H1 (cell line): ENCODE results near the gene MAP6D1. TPM values are rescaled to one million over a fixed set of nuclear protein-coding genes. Genes with fewer than 3 reads are reported as not detected.

ENCODE experiments used
- CTCF ChIA-PET: fragments of 300-600 bp; sonication (Branson Sonifier 250); formaldehyde crosslinking; loops from one replicate; lab custom pipeline; 2021; ENCODE audit not compliant: partially characterized antibody; lab: Charles Lee
- POLR2A ChIA-PET: fragments of 300-600 bp; sonication (Branson Sonifier 250); formaldehyde crosslinking; loops from one replicate; lab custom pipeline; 2021; ENCODE audit warnings: inconsistent platforms; ENCODE audit not compliant: partially characterized antibody; lab: Charles Lee
- DNase-seq, 2 experiments: peaks; one replicate each; pipeline versions ENCODE4 v3.0.0 to v3.0.0-alpha.2; 2010 to 2022; ENCODE audit warnings: low spot score in 2 of 2, low read depth in 1 of 2, mixed read lengths in 1 of 2
- FAIRE-seq: peaks from 2 replicates; lab custom pipeline; 2011; peaks lifted over from hg19 to GRCh38; lab: Jason Lieb, UNC
- H2AFZ ChIP-seq: 2 replicates; pipeline ENCODE4 v1.8.1; 2012; ENCODE audit warnings: low read length, inconsistent platforms
- H2AK5ac ChIP-seq: 2 replicates; pipeline ENCODE4 v1.6.1; 2013; ENCODE audit warnings: low read depth, low read length
- H2BK120ac ChIP-seq: replicated peaks from 2 replicates; pipeline ENCODE3; 2013; ENCODE audit warnings: low read depth, low read length, inconsistent platforms
- H2BK12ac ChIP-seq: 2 replicates; pipeline ENCODE4 v1.6.1; 2013; ENCODE audit warnings: low read depth, low read length
- H2BK15ac ChIP-seq: 2 replicates; pipeline ENCODE4 v1.6.1; 2013; ENCODE audit warnings: low read length
- H2BK20ac ChIP-seq: 2 replicates; pipeline ENCODE4 v1.6.1; 2013; ENCODE audit warnings: low read length
- H2BK5ac ChIP-seq: 2 replicates; pipeline ENCODE4 v1.6.1; 2013; ENCODE audit warnings: low read depth, low read length
- H3K14ac ChIP-seq: 2 replicates; pipeline ENCODE4 v1.6.1; 2013; ENCODE audit warnings: inconsistent platforms; ENCODE audit not compliant: insufficient read length
- H3K18ac ChIP-seq: 2 replicates; pipeline ENCODE4 v1.6.1; 2013; ENCODE audit warnings: low read length; ENCODE audit errors: extremely low read depth
- H3K23ac ChIP-seq: 2 replicates; pipeline ENCODE4 v1.6.1; 2013; ENCODE audit warnings: inconsistent platforms; ENCODE audit not compliant: insufficient read length
- H3K23me2 ChIP-seq: 2 replicates; pipeline ENCODE4 v1.6.1; 2013; ENCODE audit warnings: low read depth, low read length
- H3K27ac ChIP-seq: 2 replicates; pipeline ENCODE4 v1.6.1; 2011; ENCODE audit warnings: low read depth, low read length, inconsistent platforms
- H3K27me3 ChIP-seq, 4 experiments: replicated peaks in 1 of 4; 1 replicate in 1 of 4; 2 replicates in 3 of 4; pipeline versions ENCODE4 v1.6.1 to v1.8.1; 2011 to 2013; ENCODE audit warnings: low read length in 3 of 4, mild to moderate bottlenecking in 3 of 4, inconsistent platforms in 2 of 4, mixed read lengths in 2 of 4, moderate library complexity in 1 of 4; ENCODE audit not compliant: control insufficient read depth in 3 of 4, insufficient read depth in 3 of 4; ENCODE audit errors: extremely low read depth in 1 of 4
- H3K36me3 ChIP-seq, 4 experiments: 2 replicates each; pipeline versions ENCODE4 v1.6.1 to v1.8.1; 2011 to 2013; ENCODE audit warnings: mild to moderate bottlenecking in 4 of 4, low read length in 3 of 4, moderate library complexity in 2 of 4, control low read depth in 1 of 4, inconsistent platforms in 1 of 4; ENCODE audit not compliant: insufficient read depth in 4 of 4, control insufficient read depth in 2 of 4
- H3K4ac ChIP-seq: replicated peaks from 2 replicates; pipeline ENCODE3; 2013; ENCODE audit warnings: low read length, low read depth, mixed read lengths, inconsistent platforms; ENCODE audit not compliant: insufficient read length
- H3K4me1 ChIP-seq, 4 experiments: replicated peaks in 1 of 4; 1 replicate in 1 of 4; 2 replicates in 3 of 4; pipeline versions ENCODE4 v1.6.1 to v1.8.1; 2011 to 2013; ENCODE audit warnings: low read length in 3 of 4, inconsistent platforms in 2 of 4, mixed read lengths in 1 of 4; ENCODE audit not compliant: insufficient read depth in 4 of 4, control insufficient read depth in 3 of 4
- H3K4me2 ChIP-seq, 2 experiments: 2 replicates each; pipeline versions ENCODE4 v1.6.1 to v1.8.1; 2011 to 2013; ENCODE audit warnings: low read depth in 2 of 2, low read length in 2 of 2, control low read depth in 1 of 2, inconsistent platforms in 1 of 2, mild to moderate bottlenecking in 1 of 2; ENCODE audit not compliant: insufficient read depth in 1 of 2
- H3K4me3 ChIP-seq, 4 experiments: fragments of 200-600, 300-600 bp in 1 of 4; sonication (generic), shearing (Covaris generic), sonication (Bioruptor Twin) in 1 of 4; 2 replicates each; pipeline versions ENCODE4 v1.5.1 to v1.8.1; 2011 to 2016; ENCODE audit warnings: low read length in 4 of 4, low read depth in 3 of 4, control low read depth in 2 of 4, inconsistent platforms in 2 of 4, mild to moderate bottlenecking in 2 of 4, mixed read lengths in 1 of 4, moderate library complexity in 1 of 4; ENCODE audit not compliant: insufficient read depth in 2 of 4; ENCODE audit errors: extremely low read depth in 1 of 4
- H3K56ac ChIP-seq: replicated peaks from 2 replicates; pipeline ENCODE3; 2013; ENCODE audit warnings: low read depth, mild to moderate bottlenecking, mixed read lengths, low read length, inconsistent platforms; ENCODE audit not compliant: insufficient read length
- H3K79me1 ChIP-seq: 2 replicates; pipeline ENCODE4 v1.6.1; 2013; ENCODE audit warnings: low read depth, low read length, control low read depth
- H3K79me2 ChIP-seq, 2 experiments: 2 replicates each; pipeline versions ENCODE4 v1.6.1 to v1.8.1; 2012 to 2013; ENCODE audit warnings: low read length in 2 of 2, mild to moderate bottlenecking in 2 of 2, inconsistent platforms in 1 of 2; ENCODE audit not compliant: insufficient read depth in 2 of 2, control insufficient read depth in 1 of 2
- H3K9ac ChIP-seq, 4 experiments: replicated peaks in 1 of 4; 1 replicate in 1 of 4; 2 replicates in 3 of 4; pipeline versions ENCODE4 v1.6.1 to v1.8.1; 2011 to 2013; ENCODE audit warnings: low read depth in 3 of 4, low read length in 3 of 4, control low read depth in 2 of 4, mild to moderate bottlenecking in 2 of 4, moderate library complexity in 2 of 4, inconsistent platforms in 1 of 4; ENCODE audit errors: extremely low read depth in 1 of 4
- H3K9me3 ChIP-seq, 2 experiments: 2 replicates each; pipeline versions ENCODE4 v1.6.1 to v1.8.1; 2012 to 2013; ENCODE audit warnings: mild to moderate bottlenecking in 2 of 2, moderate library complexity in 2 of 2, control low read depth in 1 of 2, inconsistent platforms in 1 of 2, low read depth in 1 of 2, low read length in 1 of 2, mixed read lengths in 1 of 2; ENCODE audit not compliant: insufficient read depth in 2 of 2
- H4K20me1 ChIP-seq, 2 experiments: replicated peaks in 1 of 2; 2 replicates each; pipeline versions ENCODE3 to v1.8.1; 2011 to 2013; ENCODE audit warnings: inconsistent platforms in 2 of 2, low read length in 2 of 2, mild to moderate bottlenecking in 1 of 2; ENCODE audit not compliant: insufficient read depth in 2 of 2, control insufficient read depth in 1 of 2
- H4K5ac ChIP-seq: 2 replicates; pipeline ENCODE4 v1.6.1; 2013; ENCODE audit warnings: low read length, low read depth, mixed read lengths, inconsistent platforms; ENCODE audit not compliant: insufficient read length
- H4K8ac ChIP-seq: 2 replicates; pipeline ENCODE4 v1.8.0; 2013; ENCODE audit warnings: mild to moderate bottlenecking, moderate library complexity, low read length, inconsistent platforms; ENCODE audit not compliant: insufficient read depth; ENCODE audit errors: extremely low read depth
- H4K91ac ChIP-seq: replicated peaks from 2 replicates; pipeline ENCODE3; 2013; ENCODE audit warnings: low read length, mixed read lengths, inconsistent platforms; ENCODE audit not compliant: insufficient read length
- FOSL1 ChIP-seq: IDR thresholded peaks from 2 replicates; pipeline ENCODE4 v1.6.1; 2011; ENCODE audit warnings: mild to moderate bottlenecking, low read depth, low read length, moderate library complexity; ENCODE audit not compliant: insufficient read depth
- NANOG ChIP-seq: IDR thresholded peaks from 2 replicates; pipeline ENCODE4 v1.6.1; 2011; ENCODE audit warnings: low read length, low read depth, mild to moderate bottlenecking, inconsistent platforms; ENCODE audit not compliant: insufficient read depth, poor library complexity, severe bottlenecking
- SUZ12 ChIP-seq: fragments of 200-600 bp; sonication (generic); IDR thresholded peaks from 2 replicates; pipeline ENCODE4 v1.6.1; 2012; ENCODE audit warnings: mild to moderate bottlenecking, inconsistent platforms, low read length, moderate library complexity, mixed read lengths
- WGBS, 2 experiments: shearing (Covaris generic) in 1 of 2; methylation state at CpG; one replicate each; pipeline versions ENCODE4 v1.1.6 to v1.1.7; 2013 to 2015; ENCODE audit warnings: low lambda C conversion rate in 2 of 2, mixed read lengths in 2 of 2, inconsistent platforms in 1 of 2, low coverage in 1 of 2, missing lambda C conversion rate in 1 of 2; ENCODE audit not compliant: insufficient replicate concordance in 2 of 2, insufficient coverage in 1 of 2, insufficient read length in 1 of 2; ENCODE audit errors: extremely low coverage in 1 of 2, missing lambda C conversion rate in 1 of 2; 5-methylcytosine and 5-hydroxymethylcytosine counted together
- polyA plus RNA-seq, 7 experiments: library from polyadenylated mRNA; depleted of rRNA in 3 of 7; stranded (reverse) in 5 of 7; unstranded in 2 of 7; fragments of >200 nt in 5 of 7; fragments of 200-250 nt in 2 of 7; gene quantifications; 1 replicate in 5 of 7; 2 replicates in 1 of 7; 4 replicates in 1 of 7; pipeline versions ENCODE4 v1.2.1 to v1.2.3, GENCODE V29; 2011 to 2013; ENCODE audit warnings: missing spikeins in 2 of 7, mixed read lengths in 2 of 7
- total RNA-seq: library from RNA; stranded (reverse); fragmentation: NEBNext Ultra II Directional; extraction: Animal tissue kit (Norgen Biotek cat#: 25700); gene quantifications from 2 replicates; pipeline ENCODE4 v1.2.1, GENCODE V29; 2021

Gene MAP6D1
- total and polyA plus RNA-seq, 2 of the 8 experiments (the other 6 are each of a cell fraction or from before 2014, with no cell fraction given), result 4.8 to 5.2 TPM

- no peak overlapping the region for H3K14ac ChIP-seq
- H3K23me2 ChIP-seq, result no peaks in the 10 kb centered on the region
- WGBS, 2 experiments, result 93% methylated on average over 25 of the region's 25 CpGs; no CpG with 5 or more reads in 1 of the 2 experiments
- FAIRE-seq (no peak), DNase-seq (no peak)
- no peak overlapping the region for H3K18ac ChIP-seq
- no peak overlapping the region for H3K4me2 ChIP-seq
- no peaks in the 10 kb centered on the region for H3K79me1 ChIP-seq
- H2BK12ac ChIP-seq, result no peak overlapping the region
- H4K8ac ChIP-seq, result no peak overlapping the region
- no peak overlapping the region for H2BK15ac ChIP-seq
- H3K23ac ChIP-seq, result no peak overlapping the region
- H3K9me3 ChIP-seq, result no peaks in the 10 kb centered on the region
- H3K56ac ChIP-seq, result no peak overlapping the region
- H2BK20ac ChIP-seq, result no peak overlapping the region
- H4K20me1 ChIP-seq, result peaks cover 0 to 5% of the 10 kb centered on the region in 2 experiments
- H3K36me3 ChIP-seq, result peaks cover 0 to 7% (median 0%) of the 10 kb centered on the region in 4 experiments; a peak in 2 of 8 replicates
- ChIA-PET CTCF (interaction anchor here (0.5 to 0.9 kb wide), 3 partner anchors 39 to 701 kb away, joined by 3 to 4 read pairs (median 4); no protein-coding TSS in a partner anchor), POLR2A (no interaction called here)
- H2BK5ac ChIP-seq, result no peak overlapping the region; the same call in 1 of the 2 replicates
- no peak overlapping the region for H3K4ac ChIP-seq
- no peak overlapping the region for H2BK120ac ChIP-seq
- TF ChIP-seq NANOG (no peak), FOSL1 (no peak), SUZ12 (no peak)
- H3K9ac ChIP-seq, result no peak overlapping the region
- H3K4me3 ChIP-seq, result no peak overlapping the region
- no peak overlapping the region for H4K91ac ChIP-seq
- peaks cover 0 to 4% (median under 1%) of the 10 kb centered on the region in 4 experiments; a peak in 4 of 7 replicates for H3K4me1 ChIP-seq
- H3K27ac ChIP-seq, result no peak overlapping the region
- peaks cover 0 to 3% (median 0%) of the 10 kb centered on the region in 4 experiments; a peak in 3 of 7 replicates for H3K27me3 ChIP-seq
- no peak overlapping the region for H4K5ac ChIP-seq
- no peak overlapping the region for H2AK5ac ChIP-seq
- H2AFZ ChIP-seq, result no peak overlapping the region
- H3K79me2 ChIP-seq, result no peaks in the 10 kb centered on the region
Measured at GRCh38 chr3:183818706-183819624, 6.4 kb downstream of the MAP6D1 start.
